ENCODE results near the gene GAD1.

GAD1 gene

DNA sequence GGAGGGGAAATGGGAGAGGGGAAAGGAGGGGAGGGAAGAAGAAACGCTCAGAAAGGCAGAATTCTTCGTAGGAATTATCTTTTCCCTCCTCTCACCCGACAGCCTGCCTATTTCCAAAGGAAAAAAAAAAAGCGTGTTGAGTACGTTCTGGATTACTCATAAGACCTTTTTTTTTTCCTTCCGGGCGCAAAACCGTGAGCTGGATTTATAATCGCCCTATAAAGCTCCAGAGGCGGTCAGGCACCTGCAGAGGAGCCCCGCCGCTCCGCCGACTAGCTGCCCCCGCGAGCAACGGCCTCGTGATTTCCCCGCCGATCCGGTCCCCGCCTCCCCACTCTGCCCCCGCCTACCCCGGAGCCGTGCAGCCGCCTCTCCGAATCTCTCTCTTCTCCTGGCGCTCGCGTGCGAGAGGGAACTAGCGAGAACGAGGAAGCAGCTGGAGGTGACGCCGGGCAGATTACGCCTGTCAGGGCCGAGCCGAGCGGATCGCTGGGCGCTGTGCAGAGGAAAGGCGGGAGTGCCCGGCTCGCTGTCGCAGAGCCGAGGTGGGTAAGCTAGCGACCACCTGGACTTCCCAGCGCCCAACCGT, at the start of gene GAD1:
GAD1 (plus strand) TSS at position 384 of the 589 bp plus-strand sequence. CDS start 1,705 bp downstream, outside the sequence.
- peak; percentile 93 for DNase-seq (ENCODE audit: low spot score)

DNA sequence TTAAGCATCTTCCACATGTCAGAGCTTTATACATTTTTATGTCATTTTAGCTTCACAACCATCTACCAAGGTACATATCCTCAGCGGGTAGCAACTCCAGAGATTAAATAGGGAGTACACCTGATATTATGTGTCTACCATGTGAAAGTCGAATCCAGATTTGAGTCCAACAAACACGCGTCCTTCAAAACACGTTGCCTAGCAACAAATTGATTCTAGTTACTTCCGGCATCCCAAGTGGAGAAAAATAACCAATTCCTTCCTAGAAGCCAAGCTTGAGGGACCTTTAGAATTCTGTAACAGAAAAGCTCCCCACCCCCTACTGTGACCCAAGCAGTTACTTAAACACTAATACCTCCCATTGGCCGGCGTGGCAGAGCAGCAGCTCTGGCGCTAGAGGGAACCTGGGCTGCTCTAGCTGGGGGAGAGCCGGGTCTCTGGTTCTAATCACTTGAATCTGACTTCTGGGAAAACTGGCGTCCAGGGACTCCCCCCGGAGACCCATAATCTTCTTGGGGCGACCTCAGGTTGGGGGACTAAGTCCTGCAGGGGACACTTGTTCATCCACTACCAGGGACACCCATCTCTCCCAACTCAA, 46.6 kb upstream of the GAD1 start, which contains the start of gene ERICH2:
ERICH2 (plus strand) TSS at position 371 of the 598 bp plus-strand sequence. CDS start 304 bp downstream, outside the sequence.
- DNase-seq (ENCODE audit: low spot score), result peak; percentile 76

DNA sequence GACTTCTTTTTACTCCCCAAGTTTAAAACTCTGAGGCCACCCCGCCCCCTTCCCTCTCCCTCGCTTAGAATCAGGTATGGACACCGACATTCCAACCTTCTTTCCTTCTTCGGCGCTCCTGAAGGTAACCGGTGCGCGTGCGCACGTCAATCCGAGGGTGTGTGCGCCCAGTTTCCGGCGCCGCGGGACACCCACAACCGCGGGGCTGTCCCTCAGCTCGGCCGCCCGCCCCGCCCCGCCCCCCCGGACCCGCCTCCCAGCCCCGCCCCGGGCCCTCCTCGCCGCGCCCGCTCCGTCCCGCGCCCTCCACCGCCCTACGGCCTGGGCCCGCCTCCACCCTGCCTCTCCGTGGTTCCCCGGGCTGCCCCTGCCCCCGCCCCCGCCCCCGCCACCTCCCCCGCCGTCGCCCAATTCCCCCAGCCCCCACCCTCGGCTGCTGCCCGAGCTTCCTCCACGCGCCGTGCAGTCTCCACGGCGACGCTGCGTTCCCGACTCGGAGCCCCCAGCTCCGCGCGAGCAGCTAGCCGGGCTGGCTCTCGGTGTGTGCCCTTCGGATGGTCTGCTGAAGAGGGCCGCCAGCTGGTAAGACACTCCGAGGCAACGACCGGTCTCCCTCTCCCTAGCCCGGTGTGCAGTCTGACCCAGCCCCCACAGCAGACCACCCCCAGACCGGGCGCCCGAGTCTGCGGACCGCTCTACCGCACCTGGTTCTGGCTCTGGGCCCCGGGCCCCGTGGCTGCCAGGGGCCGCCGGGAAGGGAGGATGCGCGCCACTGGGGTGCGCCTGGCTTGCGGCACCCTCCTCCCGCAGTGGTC, 45.9 kb upstream of the GAD1 start:
- peak; percentile 94 for DNase-seq (ENCODE audit: low spot score)

DNA sequence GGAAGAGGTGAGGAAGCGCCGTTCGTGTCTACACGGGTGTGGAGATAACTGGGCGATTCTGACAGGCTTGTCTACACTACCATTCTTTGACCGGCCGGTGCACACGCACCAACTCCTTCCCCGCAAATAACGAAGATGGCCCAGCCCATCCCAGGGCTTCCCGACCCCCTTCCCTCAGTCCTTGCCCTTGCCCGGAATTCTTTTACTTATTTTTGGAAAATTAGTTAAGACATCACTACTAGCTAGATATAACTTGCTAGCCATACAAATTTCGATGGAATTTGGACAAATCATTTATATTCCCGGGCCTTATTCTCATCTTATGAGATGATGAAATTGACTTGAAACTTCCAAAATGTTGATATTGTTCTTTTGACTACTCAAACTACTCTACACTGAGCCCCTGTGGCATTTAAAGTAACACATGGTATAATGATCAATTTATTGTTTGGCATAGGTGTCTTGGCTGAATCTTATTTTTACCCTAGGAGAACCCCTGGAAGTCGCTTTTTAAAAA, 45.2 kb upstream of the GAD1 start:
- DNase-seq (ENCODE audit: low spot score), result peak; percentile 60

DNA sequence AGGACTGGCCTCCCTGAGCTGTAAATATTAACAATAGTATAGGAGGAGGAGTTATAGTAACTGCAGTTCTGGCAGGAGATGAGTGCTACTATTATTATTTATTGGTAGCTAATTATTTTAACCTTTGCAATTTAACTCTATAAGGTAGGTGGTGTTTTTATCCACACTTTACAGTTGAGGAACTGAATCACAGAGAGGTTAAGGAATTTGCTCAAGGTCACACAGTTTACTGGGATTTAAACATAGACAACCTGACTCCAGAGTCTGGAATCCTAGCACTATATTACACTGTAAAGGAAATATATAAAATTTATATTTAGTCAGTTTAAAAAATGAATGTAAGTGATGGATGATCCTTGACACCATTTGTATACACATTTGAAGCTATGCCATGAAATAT, 44.4 kb upstream of the GAD1 start:
- no peak for DNase-seq (ENCODE audit: low spot score)

DNA sequence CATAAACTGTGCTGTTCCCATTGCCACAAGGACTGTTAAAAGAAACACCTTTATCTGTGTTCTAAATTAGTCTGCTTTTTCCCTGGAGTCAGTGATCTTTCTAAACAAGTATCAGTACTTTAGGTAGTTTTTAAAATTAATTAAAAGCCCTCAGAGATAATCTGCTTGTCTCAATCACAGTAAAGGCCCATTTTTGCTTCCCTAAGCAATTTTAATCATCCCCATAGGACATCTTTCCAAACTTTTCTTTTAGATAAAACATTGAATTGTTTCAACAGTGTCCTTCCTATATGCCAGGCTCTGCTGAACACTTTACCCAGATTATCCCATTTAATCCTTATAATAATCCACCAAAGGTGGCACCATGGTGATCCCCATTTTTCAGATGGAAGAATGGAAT, 42.6 kb upstream of the GAD1 start:
- DNase-seq (ENCODE audit: low spot score), result no peak

DNA sequence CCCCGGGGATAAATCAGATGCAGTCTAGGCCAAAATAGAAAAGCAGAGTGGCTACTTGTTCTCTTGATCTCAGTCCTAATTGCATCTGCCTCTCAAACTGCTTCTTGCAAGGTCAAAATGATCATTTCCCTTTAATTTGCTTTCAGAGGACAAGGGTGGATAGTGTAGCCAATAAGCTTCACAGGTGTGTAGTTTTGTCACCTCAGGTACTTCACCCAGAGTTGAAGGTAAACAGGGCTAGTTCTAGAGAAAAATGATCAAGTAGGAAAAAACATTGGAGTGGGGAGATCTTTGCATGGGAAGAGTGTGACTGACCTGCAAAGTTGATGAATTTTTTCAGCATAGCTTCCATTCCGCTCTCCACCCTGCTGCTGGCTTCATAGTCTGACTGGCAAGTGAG, 37.8 kb upstream of the GAD1 start:
- no peak for DNase-seq (ENCODE audit: low spot score)

DNA sequence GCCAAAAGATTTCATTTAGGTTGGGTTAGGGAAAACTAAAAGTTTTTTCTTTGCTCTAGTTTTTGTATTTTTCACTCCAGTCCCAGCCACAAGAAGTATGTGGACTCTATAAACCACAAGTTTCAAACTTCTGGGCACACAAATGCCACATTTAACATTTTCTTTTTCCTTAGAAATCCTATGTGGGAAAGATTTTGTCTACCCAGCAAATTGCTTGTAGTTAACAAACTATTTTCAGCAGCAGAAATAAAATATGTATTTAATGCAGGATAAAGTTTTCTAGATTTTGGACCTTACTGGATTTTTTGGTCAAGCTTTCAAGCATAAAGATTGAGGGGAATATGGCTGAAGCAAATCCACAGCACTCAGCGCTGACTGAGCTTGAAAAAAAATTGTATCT, 37.4 kb upstream of the GAD1 start:
- no peak for DNase-seq (ENCODE audit: low spot score)

DNA sequence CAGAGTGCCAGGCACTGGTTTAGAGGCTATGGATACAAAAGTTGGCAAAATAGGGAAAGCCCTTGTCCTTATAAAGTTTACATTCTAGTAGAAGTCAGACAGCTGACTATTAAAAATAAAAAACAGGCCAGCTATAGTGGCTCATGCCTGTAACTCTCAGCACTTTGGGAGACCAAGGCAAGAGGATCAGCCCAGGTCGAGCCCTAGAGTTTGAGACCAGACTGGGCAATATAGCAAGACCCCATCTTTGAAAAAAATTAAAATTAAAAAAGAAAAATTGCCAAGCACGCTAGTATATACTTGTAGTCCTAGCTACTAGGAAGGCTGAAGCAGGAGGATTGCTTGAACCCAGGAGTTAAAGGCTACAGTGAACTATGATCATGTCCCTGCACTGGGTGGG, 34.0 kb upstream of the GAD1 start:
- no peak for DNase-seq (ENCODE audit: low spot score)

DNA sequence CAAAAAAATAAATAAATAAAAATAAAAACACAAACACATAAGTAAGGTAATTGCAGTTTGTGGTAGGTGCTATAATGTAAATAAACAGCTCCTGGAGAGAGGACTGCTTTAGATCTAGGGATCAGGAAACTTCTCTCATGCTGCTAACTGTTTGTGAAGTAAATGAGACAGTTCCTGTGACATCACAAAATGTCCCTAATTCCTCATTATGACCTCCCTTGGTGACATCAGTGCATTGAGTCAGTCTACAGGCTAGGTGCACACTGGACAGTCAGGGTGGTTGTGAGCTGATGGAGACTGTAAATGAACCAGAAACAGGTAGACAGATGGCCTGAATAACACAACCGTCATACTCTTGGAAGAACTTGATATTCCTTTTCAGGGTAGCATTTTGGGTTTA, 33.1 kb upstream of the GAD1 start:
- DNase-seq (ENCODE audit: low spot score), result no peak

DNA sequence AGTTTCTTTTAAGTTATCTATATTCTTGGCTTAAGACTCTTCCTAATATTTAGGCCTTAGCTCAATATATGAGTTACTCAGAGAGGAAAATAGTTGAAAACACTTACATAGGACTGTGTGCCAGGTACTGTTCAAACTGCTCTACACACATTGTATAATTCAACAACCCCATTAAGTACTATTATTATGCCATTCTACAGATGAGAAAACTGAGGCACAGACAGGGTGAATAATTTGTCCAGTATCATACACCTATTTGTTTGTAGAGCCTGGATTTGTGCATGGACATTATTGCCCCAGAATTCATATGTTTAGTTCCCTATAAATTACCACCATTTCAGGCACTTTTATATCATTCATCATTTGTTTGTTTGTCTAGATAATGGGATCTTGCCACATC, 17.7 kb upstream of the GAD1 start:
- no peak for DNase-seq (ENCODE audit: low spot score)

DNA sequence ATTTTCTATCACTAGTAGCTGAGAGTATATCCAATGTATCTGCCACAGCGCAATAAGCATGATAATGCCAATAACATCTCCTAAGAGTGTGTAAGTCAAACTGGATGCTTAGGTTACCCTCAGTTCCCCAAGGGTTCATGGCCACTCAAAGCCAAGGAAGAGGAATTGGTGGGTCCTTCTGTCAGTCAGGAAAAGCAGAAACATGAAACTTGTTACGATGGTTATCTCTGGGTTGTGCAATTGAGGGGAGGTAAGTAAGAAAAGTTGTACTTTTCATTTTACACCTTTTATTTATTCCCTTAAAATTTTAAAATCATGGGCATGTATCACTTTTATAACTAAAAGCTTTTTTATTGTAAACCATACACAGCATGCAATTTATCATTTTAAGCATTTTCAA, 10.1 kb upstream of the GAD1 start:
- no peak for DNase-seq (ENCODE audit: low spot score)

DNA sequence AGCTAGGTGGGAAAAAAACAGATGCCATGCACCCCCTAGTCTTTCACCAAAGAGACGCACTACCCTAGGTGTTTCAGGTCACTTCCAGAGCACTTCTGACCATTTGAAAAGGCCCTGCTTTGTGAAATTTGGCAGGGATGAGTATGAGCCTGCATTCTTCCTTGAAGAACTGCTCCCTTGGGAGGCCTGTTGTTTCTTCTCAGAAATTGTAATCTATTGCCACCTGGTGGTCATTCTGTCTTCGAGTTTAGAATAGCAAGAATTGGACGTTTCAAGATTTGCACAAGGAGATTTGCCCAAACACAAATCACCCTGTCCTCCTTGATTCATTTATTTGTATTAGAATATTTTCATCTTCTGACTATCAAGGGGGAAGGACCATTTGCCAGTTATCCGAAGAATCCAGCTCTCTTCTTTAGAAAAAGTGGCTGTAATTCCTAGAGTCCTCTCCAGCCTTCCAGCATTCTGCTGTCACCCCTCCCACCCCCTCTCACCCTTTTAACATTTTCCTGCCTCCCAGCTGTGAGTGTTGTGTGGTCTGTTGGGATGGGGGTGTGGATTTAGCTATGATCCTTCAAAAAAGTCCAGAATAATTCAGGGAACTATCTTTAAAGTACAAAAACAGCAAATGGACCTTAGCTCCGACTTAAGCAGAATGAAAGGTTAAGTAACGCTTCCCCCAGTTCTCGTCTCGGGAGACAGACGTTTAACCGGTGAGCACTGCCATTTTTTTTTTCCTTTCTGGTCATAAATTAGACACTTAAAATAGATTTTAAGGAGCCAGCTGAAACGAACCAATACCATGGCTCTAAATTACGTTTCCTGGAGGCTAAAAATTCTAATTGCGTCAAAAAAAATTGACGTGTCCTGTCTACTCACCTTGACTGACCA, 3.7 kb upstream of the GAD1 start:
- DNase-seq (ENCODE audit: low spot score), result peak; percentile 83

DNA sequence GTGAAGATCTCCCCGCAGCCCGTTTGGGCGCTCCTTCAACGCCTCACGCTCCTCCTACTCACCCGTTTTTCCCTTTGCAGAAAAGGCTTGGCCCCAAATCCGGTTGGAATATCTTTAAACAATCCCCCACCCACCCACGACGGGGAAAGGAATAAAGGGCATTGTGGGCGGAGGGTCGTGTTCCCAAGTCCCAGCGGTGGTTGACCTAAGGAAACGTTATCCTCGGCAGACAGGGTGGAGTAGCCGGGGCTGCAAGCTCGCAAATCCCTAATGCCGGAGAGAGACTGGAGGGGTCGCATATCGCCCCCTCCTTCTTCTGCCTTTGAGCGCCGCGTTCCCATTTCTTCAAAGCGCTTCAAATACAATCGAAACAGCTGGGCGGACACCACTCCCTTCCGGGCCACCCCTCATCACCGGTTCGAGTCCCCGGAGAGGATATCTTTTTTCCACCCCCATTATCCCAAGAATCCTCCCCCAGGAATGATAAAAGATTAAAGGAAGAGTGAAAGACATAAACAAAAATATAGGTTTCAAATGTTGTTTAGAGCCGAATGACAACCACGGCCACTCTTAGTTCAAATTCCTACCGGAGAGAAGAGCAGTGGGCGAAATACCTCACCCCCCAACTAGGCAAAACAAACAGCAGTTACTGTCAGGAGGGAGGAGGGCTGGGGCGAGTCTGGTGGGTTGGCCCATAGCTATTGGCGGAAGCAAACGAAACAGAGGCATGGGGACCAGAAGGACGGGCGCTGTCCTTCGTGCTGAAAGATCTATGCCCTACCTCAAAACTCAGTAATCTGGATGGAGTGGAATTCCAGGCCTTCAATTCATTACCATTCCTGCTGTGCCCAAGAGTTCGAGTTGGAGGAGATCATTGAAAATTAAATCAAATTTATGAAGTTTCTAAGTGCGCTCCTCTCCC, 2.8 kb upstream of the GAD1 start:
- DNase-seq (ENCODE audit: low spot score), result no peak

DNA sequence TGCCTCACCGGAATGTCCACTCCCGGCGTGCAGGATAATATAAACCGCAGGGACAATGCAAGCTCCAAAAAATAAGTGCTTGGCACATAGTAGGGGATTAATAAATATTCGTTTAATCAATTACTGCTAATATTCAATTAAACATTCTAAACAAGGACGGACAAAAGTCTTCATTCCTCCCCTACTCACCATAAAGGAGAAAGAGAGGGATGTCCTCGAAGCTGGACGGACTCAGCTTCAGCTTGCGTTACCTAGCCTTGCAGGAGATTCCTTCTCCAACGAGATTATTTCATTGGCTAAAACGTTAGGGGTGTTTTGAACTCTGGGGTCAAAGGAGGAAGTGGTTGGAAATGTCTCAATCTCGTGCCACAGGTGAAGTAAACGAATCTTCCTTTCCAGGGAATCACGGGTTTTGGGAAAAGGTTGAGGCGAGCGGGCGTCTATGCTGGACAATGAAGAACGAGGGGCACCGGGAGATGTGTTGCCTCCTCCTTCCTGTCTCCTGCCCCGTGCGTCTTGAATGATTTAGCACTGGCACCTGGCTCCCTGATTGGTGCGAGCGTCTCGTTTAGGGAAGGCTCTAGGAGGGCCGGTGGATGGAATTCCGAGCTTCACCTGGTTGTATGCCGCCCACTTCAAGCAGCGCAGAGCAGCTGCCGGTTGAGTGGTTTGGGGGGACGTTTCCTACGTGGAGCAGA, 2.0 kb upstream of the GAD1 start:
- no peak for DNase-seq (ENCODE audit: low spot score)

DNA sequence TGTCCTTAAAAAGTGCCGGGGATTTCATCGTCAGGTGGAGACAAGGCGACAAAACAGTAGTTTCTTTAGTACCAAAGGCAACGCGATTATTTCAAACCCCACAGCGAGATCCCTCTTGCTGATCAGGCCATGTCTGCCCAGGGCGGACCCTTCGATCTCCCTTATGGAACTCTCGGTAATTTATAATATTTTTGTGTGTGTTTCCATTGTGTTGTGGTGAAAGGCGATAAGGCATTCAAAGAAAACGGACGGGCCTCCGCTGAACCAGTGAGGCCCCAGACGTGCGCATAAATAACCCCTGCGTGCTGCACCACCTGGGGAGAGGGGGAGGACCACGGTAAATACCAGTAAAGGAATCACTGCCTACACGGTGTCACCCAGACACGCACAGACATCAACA, 1.4 kb upstream of the GAD1 start:
- DNase-seq (ENCODE audit: low spot score), result no peak

DNA sequence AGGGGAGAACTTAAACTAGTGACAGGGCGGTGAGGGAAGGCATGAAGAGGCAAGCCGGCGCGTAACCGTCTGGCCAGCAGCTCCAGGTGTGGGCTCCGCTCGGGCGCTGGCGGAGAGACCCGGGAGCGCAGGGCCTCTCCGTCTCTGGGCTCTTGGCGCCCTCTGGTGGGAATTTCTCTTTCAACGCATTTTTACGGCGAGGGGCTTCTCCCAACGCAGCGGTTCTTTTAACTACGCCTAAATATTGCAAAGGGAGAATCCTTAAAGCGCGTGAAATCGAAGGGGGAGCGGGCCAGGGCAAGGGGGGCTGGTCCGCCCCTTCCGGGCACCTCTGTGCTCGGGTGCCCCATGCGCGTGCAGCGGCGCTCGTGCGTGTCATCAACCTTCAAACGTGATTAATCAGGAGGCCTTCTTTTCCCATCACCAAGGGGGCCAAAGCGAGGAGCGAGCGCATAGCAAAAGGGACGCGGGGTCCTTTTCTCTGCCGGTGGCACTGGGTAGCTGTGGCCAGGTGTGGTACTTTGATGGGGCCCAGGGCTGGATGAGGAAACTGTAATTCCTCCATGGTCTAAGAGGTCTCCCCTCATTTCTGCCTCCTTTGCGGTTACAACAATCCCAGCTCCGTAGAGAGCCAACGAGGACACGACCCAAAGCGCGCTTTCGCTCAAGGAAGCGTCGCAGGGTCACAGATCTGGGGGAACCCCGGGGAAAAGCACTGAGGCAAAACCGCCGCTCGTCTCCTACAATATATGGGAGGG, 762 bp upstream of the GAD1 start:
- DNase-seq (ENCODE audit: low spot score), result peak; percentile 79

DNA sequence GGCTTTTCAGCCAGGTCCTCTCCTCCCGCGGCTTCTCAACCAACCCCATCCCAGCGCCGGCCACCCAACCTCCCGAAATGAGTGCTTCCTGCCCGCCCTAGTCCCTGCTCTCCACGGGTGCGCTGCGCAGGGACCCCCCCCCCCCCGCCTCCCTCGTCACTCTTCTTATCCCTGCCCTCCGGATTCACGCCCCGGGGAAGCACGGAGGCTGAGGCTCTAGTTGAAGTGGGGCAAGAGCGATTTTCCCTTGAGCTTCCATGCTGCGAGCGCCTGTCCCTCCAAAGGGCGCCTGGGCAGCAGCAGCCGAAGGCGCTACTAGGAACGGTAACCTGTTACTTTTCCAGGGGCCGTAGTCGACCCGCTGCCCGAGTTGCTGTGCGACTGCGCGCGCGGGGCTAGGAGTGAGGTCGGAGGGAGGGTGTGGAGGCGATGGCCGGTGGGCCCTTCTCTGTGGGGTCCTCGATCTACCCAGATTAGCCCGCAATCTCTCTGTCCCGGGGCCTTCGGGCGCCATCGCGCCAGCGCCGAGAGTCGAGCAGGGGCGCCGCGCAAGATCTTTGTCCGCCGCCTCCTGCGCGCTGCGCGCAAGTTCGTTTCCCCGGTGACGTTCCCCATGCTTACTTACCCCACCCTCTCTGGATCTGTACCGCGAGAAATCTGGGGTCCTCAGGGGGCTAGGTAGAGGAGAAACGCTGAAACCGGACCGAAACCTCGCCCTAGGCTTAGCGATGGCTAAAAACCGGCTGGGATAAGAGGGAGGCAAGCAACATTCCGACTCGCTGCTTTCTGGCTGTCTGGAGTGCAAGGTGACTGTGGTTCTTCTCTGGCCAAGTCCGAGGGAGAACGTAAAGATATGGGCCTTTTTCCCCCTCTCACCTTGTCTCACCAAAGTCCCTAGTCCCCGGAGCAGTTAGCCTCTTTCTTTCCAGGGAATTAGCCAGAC, 677 bp downstream of the GAD1 start:
- DNase-seq (ENCODE audit: low spot score), result peak; percentile 43

All from SW480 (cell line).